DOHH2 (cell line): ENCODE data around the gene CCDC85C.

Source experiments
- H3F3A ChIP-seq: fragments of 200-600 bp; sonication (generic), shearing (Covaris generic); 2 replicates; pipeline ENCODE4 v1.6.0; 2016; ENCODE audit warnings: antibody characterized with exemption, mild to moderate bottlenecking; ENCODE audit not compliant: control insufficient read depth, insufficient read depth
- H3K27ac ChIP-seq: fragments of 200-600 bp; sonication (generic); 2 replicates; pipeline ENCODE4 v1.5.1; 2014; ENCODE audit warnings: low read depth, mild to moderate bottlenecking, low read length, moderate library complexity
- H3K27me3 ChIP-seq: fragments of 200-600 bp; sonication (generic); 2 replicates; pipeline ENCODE4 v1.6.1; 2014; ENCODE audit warnings: mild to moderate bottlenecking, low read length, mixed read lengths; ENCODE audit not compliant: control insufficient read depth
- H3K36me3 ChIP-seq: fragments of 200-600 bp; sonication (generic); 2 replicates; pipeline ENCODE4 v1.6.1; 2014; ENCODE audit warnings: mild to moderate bottlenecking, low read length, moderate library complexity, mixed read lengths; ENCODE audit not compliant: control insufficient read depth
- H3K4me1 ChIP-seq: fragments of 200-600 bp; sonication (generic); 2 replicates; pipeline ENCODE4 v1.6.1; 2014; ENCODE audit warnings: mild to moderate bottlenecking, low read length, mixed read lengths; ENCODE audit not compliant: control insufficient read depth
- H3K4me2 ChIP-seq: fragments of 200-600 bp; sonication (generic); 2 replicates; pipeline ENCODE4 v1.6.0; 2014; ENCODE audit warnings: mild to moderate bottlenecking, low read length, moderate library complexity
- H3K4me3 ChIP-seq: fragments of 200-600 bp; sonication (generic); 2 replicates; pipeline ENCODE4 v1.5.1; 2014; ENCODE audit warnings: mild to moderate bottlenecking, low read length, mixed read lengths
- H3K79me2 ChIP-seq: fragments of 200-600 bp; sonication (generic); 2 replicates; pipeline ENCODE4 v1.6.1; 2014; ENCODE audit warnings: mild to moderate bottlenecking, low read length, mixed read lengths; ENCODE audit not compliant: control insufficient read depth
- H3K9me2 ChIP-seq: fragments of 200-600 bp; sonication (generic); replicated peaks from 2 replicates; pipeline ENCODE4 v1.6.1; 2014; ENCODE audit warnings: mild to moderate bottlenecking, low read length, mixed read lengths; ENCODE audit not compliant: control insufficient read depth
- H3K9me3 ChIP-seq: fragments of 200-600 bp; sonication (generic); 2 replicates; pipeline ENCODE4 v1.6.1; 2014; ENCODE audit warnings: antibody characterized with exemption, low read length, mixed read lengths; ENCODE audit not compliant: control insufficient read depth, insufficient read depth
- H4K20me1 ChIP-seq: fragments of 200-600 bp; sonication (generic); 2 replicates; pipeline ENCODE4 v1.6.0; 2014; ENCODE audit warnings: low read depth, mild to moderate bottlenecking, antibody characterized with exemption, low read length, moderate library complexity; ENCODE audit not compliant: control insufficient read depth, insufficient read depth
- EZH2phosphoT487 ChIP-seq: fragments of 200-600 bp; sonication (generic); IDR thresholded peaks from 2 replicates; pipeline ENCODE4 v1.6.1; 2017; ENCODE audit warnings: borderline replicate concordance, mild to moderate bottlenecking, antibody characterized with exemption, low read length, moderate library complexity, mixed read lengths
- TF ChIP-seq, protein P1 (sequence below): fragments of 200-600 bp; sonication (generic); IDR thresholded peaks from one replicate; pipeline ENCODE4 v1.5.1; 2014; ENCODE audit warnings: antibody characterized with exemption, mild to moderate bottlenecking, low read depth, low read length; ENCODE audit not compliant: poor library complexity, severe bottlenecking

Gene CCDC85C

GRCh38 chr14:99647411-99647810, 43.4 kb upstream of the CCDC85C start:
- no peaks in the 10 kb centered on the region for H3F3A ChIP-seq
- no peak overlapping the region for H3K4me3 ChIP-seq
- no peaks in the 10 kb centered on the region for H3K9me3 ChIP-seq
- H3K27me3 ChIP-seq, result no peaks in the 10 kb centered on the region
- H3K4me2 ChIP-seq, result no peak overlapping the region
- TF ChIP-seq, protein P1, sequence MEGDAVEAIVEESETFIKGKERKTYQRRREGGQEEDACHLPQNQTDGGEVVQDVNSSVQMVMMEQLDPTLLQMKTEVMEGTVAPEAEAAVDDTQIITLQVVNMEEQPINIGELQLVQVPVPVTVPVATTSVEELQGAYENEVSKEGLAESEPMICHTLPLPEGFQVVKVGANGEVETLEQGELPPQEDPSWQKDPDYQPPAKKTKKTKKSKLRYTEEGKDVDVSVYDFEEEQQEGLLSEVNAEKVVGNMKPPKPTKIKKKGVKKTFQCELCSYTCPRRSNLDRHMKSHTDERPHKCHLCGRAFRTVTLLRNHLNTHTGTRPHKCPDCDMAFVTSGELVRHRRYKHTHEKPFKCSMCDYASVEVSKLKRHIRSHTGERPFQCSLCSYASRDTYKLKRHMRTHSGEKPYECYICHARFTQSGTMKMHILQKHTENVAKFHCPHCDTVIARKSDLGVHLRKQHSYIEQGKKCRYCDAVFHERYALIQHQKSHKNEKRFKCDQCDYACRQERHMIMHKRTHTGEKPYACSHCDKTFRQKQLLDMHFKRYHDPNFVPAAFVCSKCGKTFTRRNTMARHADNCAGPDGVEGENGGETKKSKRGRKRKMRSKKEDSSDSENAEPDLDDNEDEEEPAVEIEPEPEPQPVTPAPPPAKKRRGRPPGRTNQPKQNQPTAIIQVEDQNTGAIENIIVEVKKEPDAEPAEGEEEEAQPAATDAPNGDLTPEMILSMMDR, result no peak
- TF ChIP-seq EZH2phosphoT487, result no peak
- H3K9me2 ChIP-seq, result no peaks in the 10 kb centered on the region
- H3K79me2 ChIP-seq, result no peaks in the 10 kb centered on the region
- H4K20me1 ChIP-seq, result no peaks in the 10 kb centered on the region
- no peaks in the 10 kb centered on the region for H3K4me1 ChIP-seq
- no peaks in the 10 kb centered on the region for H3K36me3 ChIP-seq
- no peak overlapping the region for H3K27ac ChIP-seq

GRCh38 chr14:99645545-99646505, 41.8 kb upstream of the CCDC85C start:
- no peaks in the 10 kb centered on the region for H3F3A ChIP-seq
- H3K9me3 ChIP-seq, result no peaks in the 10 kb centered on the region
- H4K20me1 ChIP-seq, result no peaks in the 10 kb centered on the region
- no peaks in the 10 kb centered on the region for H3K79me2 ChIP-seq
- no peaks in the 10 kb centered on the region for H3K4me1 ChIP-seq
- H3K4me2 ChIP-seq, result no peak overlapping the region
- no peaks in the 10 kb centered on the region for H3K27me3 ChIP-seq
- no peaks in the 10 kb centered on the region for H3K9me2 ChIP-seq
- TF ChIP-seq EZH2phosphoT487, result no peak
- TF ChIP-seq, protein P1, result no peak
- no peak overlapping the region for H3K27ac ChIP-seq
- no peak overlapping the region for H3K4me3 ChIP-seq
- no peaks in the 10 kb centered on the region for H3K36me3 ChIP-seq

GRCh38 chr14:99644723-99645544, 40.9 kb upstream of the CCDC85C start, which contains the start of gene HHIPL1:
Gene HHIPL1, plus strand, starts transcription at chr14:99645129. Its CDS starts 79 bp downstream, at chr14:99645208.
- Histone ChIP-seq H3K9me3 (no peaks in the 10 kb centered on the region), H3K9me2 (no peaks in the 10 kb centered on the region), H3K4me3 (no peak within 1 kb of the TSS)

More at GRCh38 chr14:99644723-99645544, 40.9 kb upstream of the CCDC85C start, which contains the start of gene HHIPL1:
- H3K36me3 ChIP-seq, result no peaks in the 10 kb centered on the region
- no peaks in the 10 kb centered on the region for H3K27me3 ChIP-seq
- H3F3A ChIP-seq, result no peaks in the 10 kb centered on the region
- H3K4me2 ChIP-seq, result no peak within 1 kb of the TSS
- no peaks in the 10 kb centered on the region for H3K79me2 ChIP-seq
- no peaks in the 10 kb centered on the region for H4K20me1 ChIP-seq
- no peak within 1 kb of the TSS for H3K27ac ChIP-seq
- TF ChIP-seq, protein P1, result no peak
- TF ChIP-seq EZH2phosphoT487, result no peak
- H3K4me1 ChIP-seq, result no peaks in the 10 kb centered on the region
